ENCODE data around the gene RNF111.

The RNF111 gene

GRCh38 chr15:59014068-59014467, 26.6 kb downstream of the RNF111 start:
- Mint-ChIP-seq H3K27me3 (ENCODE audit: low read depth) (no peaks in the 10 kb centered on the region), H3K27ac (no peak overlapping the region), H3K9me3 (no peaks in the 10 kb centered on the region), H3K4me3 (no peak overlapping the region), H3K36me3 (ENCODE audit: low read depth) (peaks cover 20% of the 10 kb centered on the region), H3K4me1 (ENCODE audit: low read depth) (peaks cover 12% of the 10 kb centered on the region)

DNA sequence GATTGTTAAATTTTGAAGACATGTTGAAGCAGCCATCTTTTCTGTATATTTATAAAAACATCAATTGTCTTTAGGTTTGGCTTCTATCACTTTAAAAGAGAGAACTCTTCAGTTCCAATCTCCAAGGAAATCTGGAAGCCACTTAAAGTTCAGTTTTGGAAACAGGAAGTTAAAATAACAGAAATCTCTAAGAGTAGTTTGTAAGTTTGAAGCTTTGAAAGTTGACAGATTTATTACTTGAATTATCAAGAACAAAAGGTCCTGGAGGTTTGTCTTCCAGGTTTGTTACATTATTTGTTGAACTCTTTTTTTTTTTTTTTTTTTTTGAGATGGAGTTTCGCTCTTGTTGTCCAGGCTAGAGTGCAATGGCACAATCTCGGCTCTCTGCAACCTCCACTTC, 30.0 kb downstream of the RNF111 start:
- peaks cover 12% of the 10 kb centered on the region for H3K4me1 Mint-ChIP-seq (ENCODE audit: low read depth)
- H3K36me3 Mint-ChIP-seq (ENCODE audit: low read depth) = peaks cover 20% of the 10 kb centered on the region
- H3K27ac Mint-ChIP-seq = no peak overlapping the region
- no peak overlapping the region for H3K4me3 Mint-ChIP-seq
- H3K27me3 Mint-ChIP-seq (ENCODE audit: low read depth) = no peaks in the 10 kb centered on the region
- H3K9me3 Mint-ChIP-seq = no peaks in the 10 kb centered on the region

DNA sequence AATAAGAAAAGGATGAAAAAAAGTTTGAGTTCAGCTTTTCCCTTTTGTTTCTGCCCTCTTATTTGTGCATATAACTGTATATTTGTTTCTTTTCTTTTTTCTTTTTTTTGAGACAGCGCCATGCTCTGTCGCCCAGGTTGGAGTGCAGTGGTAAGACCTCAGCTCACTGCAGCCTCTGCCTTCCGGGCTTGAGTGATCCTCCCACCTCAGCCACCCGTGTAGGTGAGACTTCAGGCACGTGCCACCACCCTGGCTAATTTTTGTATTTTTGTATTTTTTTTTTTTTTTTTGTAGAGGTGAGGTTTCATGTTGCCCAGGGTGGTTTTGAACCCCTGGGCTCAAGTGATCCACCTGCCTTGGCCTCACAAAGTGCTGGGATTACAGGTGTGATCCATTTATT, 31.4 kb downstream of the RNF111 start:
- no peak overlapping the region for H3K4me3 Mint-ChIP-seq
- peaks cover 15% of the 10 kb centered on the region for H3K36me3 Mint-ChIP-seq (ENCODE audit: low read depth)
- no peaks in the 10 kb centered on the region for H3K27me3 Mint-ChIP-seq (ENCODE audit: low read depth)
- H3K9me3 Mint-ChIP-seq = no peaks in the 10 kb centered on the region
- H3K4me1 Mint-ChIP-seq (ENCODE audit: low read depth) = peaks cover 8% of the 10 kb centered on the region
- H3K27ac Mint-ChIP-seq = no peak overlapping the region

- Mint-ChIP-seq H3K27me3 (ENCODE audit: low read depth) (no peaks in the 10 kb centered on the region), H3K4me3 (no peak overlapping the region), H3K9me3 (no peaks in the 10 kb centered on the region), H3K36me3 (ENCODE audit: low read depth) (peaks cover 17% of the 10 kb centered on the region), H3K4me1 (ENCODE audit: low read depth) (peaks cover 8% of the 10 kb centered on the region), H3K27ac (no peak overlapping the region)
Measured at GRCh38 chr15:59020322-59020721, 32.9 kb downstream of the RNF111 start.

GRCh38 chr15:59022188-59022587, 34.7 kb downstream of the RNF111 start:
- peaks cover 5% of the 10 kb centered on the region for H3K4me1 Mint-ChIP-seq (ENCODE audit: low read depth)
- peaks cover 16% of the 10 kb centered on the region for H3K36me3 Mint-ChIP-seq (ENCODE audit: low read depth)
- no peak overlapping the region for H3K27ac Mint-ChIP-seq
- no peaks in the 10 kb centered on the region for H3K9me3 Mint-ChIP-seq
- H3K4me3 Mint-ChIP-seq = no peak overlapping the region
- H3K27me3 Mint-ChIP-seq (ENCODE audit: low read depth) = no peaks in the 10 kb centered on the region

DNA sequence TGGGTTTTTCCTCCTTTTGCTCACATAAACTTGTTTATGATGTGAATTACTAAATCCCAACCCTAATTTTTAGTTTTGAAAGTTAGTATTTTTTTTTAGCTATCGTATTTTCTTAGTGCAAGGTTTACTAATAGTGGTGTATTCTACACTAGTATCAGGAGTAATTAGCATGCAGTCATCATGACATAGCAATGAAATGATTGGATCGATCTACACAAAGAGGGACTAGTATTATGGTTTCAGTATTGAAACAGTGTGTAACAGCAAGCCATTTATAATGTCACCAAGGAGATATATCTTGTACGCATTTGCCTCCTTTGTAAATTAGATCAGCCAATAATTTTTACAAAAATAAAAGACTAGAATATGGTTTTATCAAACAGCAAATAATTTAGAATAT, 38.7 kb downstream of the RNF111 start:
- Mint-ChIP-seq H3K27me3 (ENCODE audit: low read depth) (no peaks in the 10 kb centered on the region), H3K4me3 (no peak overlapping the region), H3K4me1 (ENCODE audit: low read depth) (peaks cover 2% of the 10 kb centered on the region), H3K9me3 (no peaks in the 10 kb centered on the region), H3K27ac (no peak overlapping the region), H3K36me3 (ENCODE audit: low read depth) (peaks cover 21% of the 10 kb centered on the region)

- H3K36me3 Mint-ChIP-seq (ENCODE audit: low read depth) = peaks cover 31% of the 10 kb centered on the region
Measured at GRCh38 chr15:59028387-59028955, 41.0 kb downstream of the RNF111 start.

GRCh38 chr15:59029554-59029953, 42.1 kb downstream of the RNF111 start:
- Mint-ChIP-seq H3K9me3 (no peaks in the 10 kb centered on the region), H3K36me3 (ENCODE audit: low read depth) (peaks cover 35% of the 10 kb centered on the region), H3K4me3 (no peak overlapping the region), H3K27me3 (ENCODE audit: low read depth) (no peaks in the 10 kb centered on the region), H3K4me1 (ENCODE audit: low read depth) (peaks cover 9% of the 10 kb centered on the region), H3K27ac (no peak overlapping the region)

More at GRCh38 chr15:59028387-59028955, 41.0 kb downstream of the RNF111 start:
- no peak overlapping the region for H3K27ac Mint-ChIP-seq
- H3K4me3 Mint-ChIP-seq = no peak overlapping the region
- peaks cover 9% of the 10 kb centered on the region for H3K4me1 Mint-ChIP-seq (ENCODE audit: low read depth)
- no peaks in the 10 kb centered on the region for H3K9me3 Mint-ChIP-seq
- no peaks in the 10 kb centered on the region for H3K27me3 Mint-ChIP-seq (ENCODE audit: low read depth)

- peaks cover 62% of the 10 kb centered on the region for H3K36me3 Mint-ChIP-seq (ENCODE audit: low read depth)
Measured at GRCh38 chr15:59035201-59035600, 47.7 kb downstream of the RNF111 start.

GRCh38 chr15:59039225-59039624, 51.8 kb downstream of the RNF111 start:
- Mint-ChIP-seq H3K27ac (peak overlapping the region; percentile 67), H3K4me3 (peak overlapping the region; percentile 25), H3K27me3 (ENCODE audit: low read depth) (no peaks in the 10 kb centered on the region), H3K4me1 (ENCODE audit: low read depth) (peaks cover 40% of the 10 kb centered on the region), H3K9me3 (peaks cover 7% of the 10 kb centered on the region), H3K36me3 (ENCODE audit: low read depth) (peaks cover 50% of the 10 kb centered on the region)

More at GRCh38 chr15:59035201-59035600, 47.7 kb downstream of the RNF111 start:
- peaks cover 36% of the 10 kb centered on the region for H3K4me1 Mint-ChIP-seq (ENCODE audit: low read depth)
- peaks cover 7% of the 10 kb centered on the region for H3K9me3 Mint-ChIP-seq
- no peak overlapping the region for H3K27ac Mint-ChIP-seq
- H3K4me3 Mint-ChIP-seq = no peak overlapping the region
- H3K27me3 Mint-ChIP-seq (ENCODE audit: low read depth) = no peaks in the 10 kb centered on the region

DNA sequence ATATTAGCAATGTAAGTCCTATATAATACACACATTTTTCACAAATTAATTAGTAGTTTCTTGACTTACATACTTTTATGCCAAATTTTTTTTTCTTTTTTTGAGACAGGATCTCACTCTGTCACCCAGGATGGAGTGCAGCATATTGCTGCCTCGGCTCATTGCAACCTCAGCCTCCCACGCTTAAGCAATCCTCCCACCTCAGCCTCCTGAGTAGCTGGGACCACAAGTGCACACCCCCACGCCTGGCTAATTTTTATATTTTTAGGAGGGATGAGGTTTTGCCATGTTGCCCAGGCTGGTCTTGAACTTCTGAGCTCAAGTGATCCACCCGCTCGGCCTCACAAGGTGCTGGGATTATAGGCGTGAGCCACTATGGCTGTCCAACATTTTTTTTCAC, 54.6 kb downstream of the RNF111 start:
- no peaks in the 10 kb centered on the region for H3K27me3 Mint-ChIP-seq (ENCODE audit: low read depth)
- H3K27ac Mint-ChIP-seq = no peak overlapping the region
- H3K4me1 Mint-ChIP-seq (ENCODE audit: low read depth) = peaks cover 31% of the 10 kb centered on the region
- H3K4me3 Mint-ChIP-seq = no peak overlapping the region
- peaks cover 34% of the 10 kb centered on the region for H3K36me3 Mint-ChIP-seq (ENCODE audit: low read depth)
- H3K9me3 Mint-ChIP-seq = peaks cover 3% of the 10 kb centered on the region

DNA sequence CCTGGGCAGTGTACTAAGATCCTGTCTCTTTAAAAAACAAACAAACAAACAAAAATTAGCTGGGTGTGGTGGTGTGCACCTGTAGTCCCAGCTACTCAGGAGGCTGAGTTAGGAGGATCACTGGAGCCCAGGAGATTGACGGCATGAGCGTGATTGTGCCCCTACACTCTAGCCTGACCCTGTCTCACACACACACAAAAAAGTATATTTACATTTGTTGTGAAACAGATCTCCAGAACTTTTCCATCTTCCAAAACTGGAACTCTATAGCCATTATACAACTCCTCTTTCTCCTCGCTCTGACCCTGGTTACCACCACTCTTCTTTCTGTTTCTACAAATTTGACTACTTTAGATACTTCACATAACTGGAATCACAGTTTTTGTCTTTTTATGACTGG, 61.4 kb downstream of the RNF111 start:
- Mint-ChIP-seq H3K9me3 (no peaks in the 10 kb centered on the region), H3K4me3 (no peak overlapping the region), H3K36me3 (ENCODE audit: low read depth) (peaks cover 34% of the 10 kb centered on the region), H3K27ac (no peak overlapping the region), H3K27me3 (ENCODE audit: low read depth) (no peaks in the 10 kb centered on the region), H3K4me1 (ENCODE audit: low read depth) (peaks cover 22% of the 10 kb centered on the region)

DNA sequence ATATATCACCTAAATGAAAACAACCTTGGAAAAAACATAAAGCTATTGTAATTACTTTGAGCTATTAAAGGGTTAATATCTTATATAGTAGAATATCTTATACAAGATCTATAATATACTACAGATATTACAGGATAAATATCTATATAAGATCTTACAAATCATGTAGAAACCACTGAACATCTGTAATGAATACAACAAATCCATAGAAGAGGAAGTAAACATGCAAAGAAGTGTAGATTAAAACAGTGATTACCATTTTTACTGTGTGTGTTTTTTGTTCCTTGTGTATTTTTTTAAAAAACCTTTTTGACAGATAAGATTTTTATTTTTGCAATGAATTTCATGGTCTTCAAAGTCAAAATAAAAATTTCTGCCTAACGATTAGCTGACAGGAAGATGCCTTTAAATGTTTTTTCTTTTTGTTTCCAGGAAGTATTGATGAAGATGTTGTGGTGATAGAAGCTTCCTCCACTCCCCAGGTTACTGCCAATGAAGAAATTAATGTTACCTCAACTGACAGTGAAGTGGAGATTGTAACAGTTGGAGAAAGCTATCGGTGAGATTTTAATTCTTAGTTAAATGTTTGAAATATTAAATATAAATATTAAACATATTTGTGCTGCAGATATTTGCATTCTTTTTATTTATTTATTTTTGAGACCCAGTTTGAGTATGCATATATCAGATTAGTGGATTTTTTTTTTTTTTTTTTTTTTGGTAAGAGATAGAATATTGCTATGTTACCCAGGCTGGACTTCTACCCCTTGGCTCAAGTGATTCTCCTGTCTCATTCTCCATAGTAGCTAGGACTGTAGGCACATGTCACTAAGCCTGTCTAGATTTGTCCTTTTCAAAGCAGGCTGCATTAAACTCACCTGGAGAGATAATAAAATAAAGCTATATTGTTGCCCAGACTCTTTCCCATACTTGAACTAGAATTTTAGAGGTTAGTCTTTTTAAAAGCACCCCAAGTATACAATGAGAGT, 64.7 kb downstream of the RNF111 start:
- Mint-ChIP-seq H3K36me3 (ENCODE audit: low read depth) (peaks cover 38% of the 10 kb centered on the region), H3K4me1 (ENCODE audit: low read depth) (peaks cover 23% of the 10 kb centered on the region), H3K27ac (peak overlapping the region; percentile 86), H3K9me3 (no peaks in the 10 kb centered on the region), H3K4me3 (peak overlapping the region; percentile 68), H3K27me3 (ENCODE audit: low read depth) (no peaks in the 10 kb centered on the region)

DNA sequence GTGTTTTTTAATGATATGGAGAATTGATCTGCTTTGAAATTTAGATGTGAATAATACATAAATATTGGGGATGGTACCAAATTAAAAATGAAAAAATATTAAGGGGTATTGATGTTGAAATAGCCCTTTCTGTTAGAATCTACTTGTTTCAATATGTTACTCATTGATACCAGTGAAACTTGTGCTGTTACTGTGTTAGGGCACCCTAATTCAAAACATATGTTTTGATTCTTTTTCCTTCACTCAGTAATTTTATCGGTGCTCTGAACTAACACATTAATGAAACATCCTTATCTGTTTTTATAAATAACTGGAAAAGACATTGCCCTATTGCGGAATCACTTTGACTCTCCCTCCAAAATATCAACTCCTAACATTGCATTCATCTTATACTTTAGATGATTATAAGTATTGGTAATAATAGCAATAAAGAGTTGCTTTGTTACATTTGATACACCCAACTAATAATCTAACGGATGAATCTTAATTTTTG, 65.5 kb downstream of the RNF111 start:
- Mint-ChIP-seq H3K4me3 (no peak overlapping the region), H3K4me1 (ENCODE audit: low read depth) (peaks cover 23% of the 10 kb centered on the region), H3K36me3 (ENCODE audit: low read depth) (peaks cover 38% of the 10 kb centered on the region), H3K9me3 (no peaks in the 10 kb centered on the region), H3K27me3 (ENCODE audit: low read depth) (no peaks in the 10 kb centered on the region), H3K27ac (no peak overlapping the region)

- Mint-ChIP-seq H3K4me3 (no peak overlapping the region), H3K36me3 (ENCODE audit: low read depth) (peaks cover 38% of the 10 kb centered on the region), H3K4me1 (ENCODE audit: low read depth) (peaks cover 25% of the 10 kb centered on the region), H3K27ac (no peak overlapping the region), H3K9me3 (no peaks in the 10 kb centered on the region), H3K27me3 (ENCODE audit: low read depth) (no peaks in the 10 kb centered on the region)
Measured at GRCh38 chr15:59053482-59053881, 66.0 kb downstream of the RNF111 start.
